HG03095 (cell line): Measurements from ENCODE around the gene RP9.
"Not testable (repeated sequence)": the region's sequence is repeated elsewhere in the genome, so short reads cannot be mapped to it uniquely, and the experiment has no call there.

ENCODE experiments used
- ATAC-seq: cut with Tn5 transposase; IDR thresholded peaks from one replicate; pipeline ENCODE4 v1.9.1; 2021; ENCODE audit warnings: moderate library complexity; ENCODE audit not compliant: unreplicated experiment

Gene RP9

DNA sequence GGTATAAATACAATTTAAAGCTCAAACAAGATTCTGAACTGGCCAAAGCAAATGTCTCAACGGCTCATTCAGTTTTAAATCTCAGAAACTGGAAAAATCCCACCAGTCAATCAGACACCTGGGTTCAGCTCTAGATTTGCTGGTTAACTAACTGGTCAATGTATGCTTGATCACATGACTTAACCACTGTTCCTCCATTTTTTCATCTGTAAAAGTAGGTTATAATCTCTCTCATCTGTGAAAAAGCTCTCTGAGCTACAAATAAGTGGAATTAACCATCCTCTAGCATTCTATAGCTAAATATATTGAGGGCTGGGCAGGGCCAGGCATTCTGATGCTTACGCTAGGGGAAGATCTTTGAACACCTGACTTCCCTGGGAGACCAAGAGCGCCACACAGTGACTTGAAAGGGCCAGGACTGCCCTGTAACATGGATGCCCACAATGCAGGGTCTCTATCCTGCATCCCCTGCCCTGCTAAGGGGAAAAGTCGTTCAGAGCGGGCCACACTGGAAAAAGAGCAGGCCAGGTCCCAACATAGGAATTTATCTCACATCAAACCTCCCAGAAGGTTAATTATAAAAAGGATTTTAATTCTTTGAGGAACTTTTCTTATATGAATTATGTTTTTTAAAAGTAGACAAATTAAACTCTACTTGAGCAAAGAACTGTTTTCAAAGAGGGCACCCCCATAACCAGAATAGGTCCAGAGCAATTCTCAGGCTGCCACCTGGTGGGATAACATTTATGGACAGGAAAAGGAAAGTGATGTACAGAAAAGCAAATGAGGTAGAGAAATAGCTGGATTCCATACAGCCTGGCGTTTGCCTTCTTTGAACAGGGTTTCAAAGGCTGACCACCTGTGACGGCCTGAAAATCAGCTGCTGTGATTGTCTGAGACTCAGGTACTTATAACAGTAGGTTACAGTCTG, 1.8 kb downstream of the RP9 start:
- ATAC-seq = peak; percentile 38

DNA sequence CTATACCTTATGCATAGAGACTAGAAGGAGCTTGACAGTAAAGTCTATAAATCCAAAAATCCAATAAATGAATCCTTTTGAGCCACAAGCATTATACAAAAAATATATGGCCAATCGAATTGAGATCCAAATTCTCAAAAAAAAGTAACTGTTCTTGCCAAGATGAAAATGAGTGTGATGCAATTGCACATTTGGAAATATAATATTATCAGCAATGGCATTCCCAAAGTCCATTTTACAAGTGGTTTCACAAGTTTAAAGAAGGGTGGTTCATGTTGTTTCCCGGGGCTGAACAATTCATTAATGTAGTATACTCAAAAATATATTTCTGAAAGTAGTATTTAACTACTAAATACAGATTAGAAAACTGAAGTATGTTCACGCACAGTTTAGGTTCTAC, 7.3 kb downstream of the RP9 start:
- ATAC-seq = no peak

DNA sequence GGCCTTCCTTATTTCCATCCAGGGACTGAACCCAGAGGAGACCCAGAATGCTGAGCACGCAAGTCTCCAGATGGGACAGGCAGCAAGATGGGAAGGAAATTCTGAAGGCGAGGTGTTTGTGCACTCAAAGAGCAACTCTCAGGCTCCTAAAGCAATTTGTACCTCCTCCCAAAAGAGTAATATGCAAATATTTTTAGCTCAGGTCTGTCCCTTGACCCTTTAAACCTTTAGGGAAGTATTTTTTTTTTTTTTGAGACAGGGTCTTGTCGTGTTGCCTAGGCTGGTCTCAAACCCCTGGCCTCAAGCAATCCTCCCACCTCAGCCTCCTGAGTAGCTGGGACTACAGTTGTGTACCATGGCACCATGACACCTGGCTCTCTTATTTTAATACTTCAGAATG, 8.4 kb downstream of the RP9 start:
- ATAC-seq = no peak

- ATAC-seq = no peak
Observed at GRCh38 chr7:33099154-33099940, 9.9 kb downstream of the RP9 start.

DNA sequence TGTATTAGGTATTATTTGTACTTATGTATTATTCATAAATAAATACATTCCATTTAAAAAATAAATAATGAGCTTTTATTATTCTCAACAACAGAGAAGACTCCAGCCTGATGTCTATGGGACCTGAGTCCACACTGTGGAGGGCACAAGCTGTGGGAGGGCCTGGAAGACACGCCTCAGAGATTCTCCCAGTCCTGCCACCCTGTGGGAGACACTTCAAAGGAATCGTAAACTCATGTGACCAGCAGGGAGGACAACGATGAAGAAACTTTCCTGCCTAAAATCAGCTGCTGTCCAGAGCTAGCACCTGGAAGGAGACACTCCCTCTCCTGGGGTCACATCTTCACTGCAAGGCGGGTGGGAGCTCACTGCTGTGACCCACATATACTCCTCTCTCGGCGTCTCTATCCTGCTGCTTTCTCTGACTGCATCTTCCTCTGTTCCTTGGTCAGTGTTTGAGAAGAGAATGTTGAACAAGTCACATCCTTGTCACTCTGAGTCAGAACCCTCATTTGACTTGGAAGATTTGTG, 14.4 kb downstream of the RP9 start:
- ATAC-seq = not testable (repeated sequence)

DNA sequence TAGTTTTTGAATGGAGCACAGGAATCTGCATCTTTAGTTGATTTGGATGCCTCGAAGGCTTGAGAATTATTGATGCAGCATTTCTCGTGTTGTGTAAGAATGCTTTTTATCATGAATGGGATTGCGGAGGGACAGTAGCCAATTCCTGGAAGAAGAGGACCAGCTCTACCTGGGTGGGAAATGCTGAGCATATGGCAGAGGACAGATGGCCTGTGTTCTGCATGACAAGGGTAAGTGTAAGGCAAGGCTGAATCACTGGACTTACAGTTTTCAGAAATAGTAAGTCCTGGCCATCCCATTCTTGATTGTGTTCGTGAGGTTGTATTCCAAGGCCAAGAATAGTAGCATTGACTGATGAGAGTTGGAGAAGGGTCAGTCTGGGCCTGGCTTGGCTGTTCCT, 15.9 kb downstream of the RP9 start:
- ATAC-seq = no peak

GRCh38 chr7:33091641-33092191, 17.5 kb downstream of the RP9 start:
- ATAC-seq = no peak

- no peak for ATAC-seq
Observed at GRCh38 chr7:33091111-33091531, 18.1 kb downstream of the RP9 start.

- ATAC-seq = no peak
Observed at GRCh38 chr7:33089142-33089541, 20.1 kb downstream of the RP9 start.

DNA sequence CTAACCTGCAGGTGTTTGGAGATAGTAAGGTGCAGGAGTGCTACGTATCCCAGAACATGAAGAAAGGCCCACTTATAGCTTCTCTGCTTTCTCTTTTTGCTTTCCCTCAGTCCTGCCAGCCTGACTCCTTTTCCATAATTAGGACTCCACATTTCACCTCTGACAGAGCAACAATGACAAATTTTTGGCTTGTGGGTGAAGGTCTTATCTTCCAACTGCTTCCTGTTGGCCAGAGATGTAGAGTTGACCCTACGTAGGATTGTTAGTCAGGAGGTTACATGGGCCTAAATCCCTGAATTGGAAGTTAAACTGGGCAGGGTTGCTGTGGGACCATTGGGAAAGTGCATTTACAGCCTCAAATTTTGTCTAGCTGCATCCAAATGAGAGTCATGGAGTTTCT, 21.3 kb downstream of the RP9 start:
- no peak for ATAC-seq

GRCh38 chr7:33087356-33087755, 21.8 kb downstream of the RP9 start:
- ATAC-seq = no peak

- no peak for ATAC-seq
Observed at GRCh38 chr7:33079763-33080690, 29.2 kb downstream of the RP9 start.

- no peak for ATAC-seq
Observed at GRCh38 chr7:33079096-33079495, 30.1 kb downstream of the RP9 start.

- no peak for ATAC-seq
Observed at GRCh38 chr7:33076737-33077136, 32.5 kb downstream of the RP9 start.

DNA sequence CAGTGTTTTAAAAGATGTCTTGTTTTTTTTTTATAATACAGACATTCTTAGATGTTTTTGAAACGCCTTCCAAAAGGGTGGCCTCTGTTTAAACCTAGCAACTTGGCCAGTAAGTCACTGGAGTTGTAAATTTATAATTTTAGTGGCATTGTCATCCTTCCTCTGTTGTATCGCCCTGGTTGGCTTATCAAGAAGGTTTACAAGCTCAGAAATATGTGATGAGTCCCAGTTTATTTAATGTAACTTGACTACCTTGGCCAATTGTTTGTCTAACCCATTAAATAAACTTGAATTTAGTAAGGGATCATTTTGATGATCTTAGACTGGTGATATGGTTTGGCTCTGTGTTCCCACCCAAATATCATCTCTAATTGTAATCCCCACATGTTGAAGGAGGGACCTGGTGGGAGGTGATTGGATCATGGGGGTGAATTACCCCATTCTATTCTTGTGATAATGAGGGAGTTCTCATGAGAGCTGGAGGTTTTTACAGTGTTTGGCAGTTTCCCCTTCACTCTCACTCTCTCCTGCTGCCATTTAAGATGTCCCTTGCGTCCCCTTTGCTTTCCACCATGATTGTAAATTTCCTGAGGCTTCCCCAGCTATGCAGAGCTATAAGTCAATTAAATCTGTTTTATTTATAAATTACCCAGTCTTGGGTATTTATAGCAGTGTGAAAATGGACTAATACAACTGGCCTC, 33.2 kb downstream of the RP9 start:
- no peak for ATAC-seq

GRCh38 chr7:33073243-33073642, 36.0 kb downstream of the RP9 start:
- ATAC-seq = no peak

- no peak for ATAC-seq
Observed at GRCh38 chr7:33072471-33072870, 36.7 kb downstream of the RP9 start.

GRCh38 chr7:33070831-33071230, 38.4 kb downstream of the RP9 start:
- no peak for ATAC-seq

GRCh38 chr7:33070277-33070676, 38.9 kb downstream of the RP9 start:
- no peak for ATAC-seq

DNA sequence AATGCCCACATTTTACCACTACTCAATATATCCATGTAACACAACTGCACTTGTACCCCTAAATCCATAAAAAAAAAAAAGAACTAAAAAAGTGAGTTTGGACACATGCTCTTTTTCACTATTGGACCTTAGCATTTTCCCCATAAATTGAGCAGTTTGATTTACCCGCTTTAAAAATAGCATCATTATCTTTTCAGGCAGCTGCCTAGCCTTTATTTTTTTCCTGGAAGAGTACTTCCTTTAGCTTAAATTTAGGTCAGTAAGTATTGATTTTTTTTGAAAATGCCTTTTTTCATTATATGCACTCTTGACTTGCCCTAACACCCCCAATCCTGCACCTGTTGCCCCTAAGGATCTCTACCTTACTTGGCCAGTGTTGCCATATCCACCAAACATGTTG, 41.3 kb downstream of the RP9 start:
- no peak for ATAC-seq
